Activated CD8-positive, alpha-beta T cell treated with anti-CD3 and anti-CD28 coated beads, Interleukin-2, amount 10 ng/mL, durations not matched to agents 7 days and 5 days (primary cell): Measurements from ENCODE around the gene ACKR1. TPM values are rescaled to one million over a fixed set of nuclear protein-coding genes. Genes with fewer than 3 reads are reported as not detected.

ENCODE experiments used
- ATAC-seq: fragments of 150-1000 bp; cut with Tn5 transposase; one replicate; pipeline ENCODE4 v1.10.0; 2021; ENCODE audit warnings: moderate library complexity
- CTCF ChIA-PET: fragments of 350-600 bp; sonication (Branson Sonifier 250); formaldehyde crosslinking; loops from one replicate; lab custom pipeline; 2021; ENCODE audit warnings: antibody characterized with exemption; lab: Charles Lee
- POLR2A ChIA-PET: fragments of 350-600 bp; sonication (Branson Sonifier 250); formaldehyde crosslinking; loops from one replicate; lab custom pipeline; 2021; ENCODE audit warnings: antibody characterized with exemption; lab: Charles Lee
- DNase-seq: peaks from one replicate; pipeline ENCODE4 v3.0.0-alpha.2; 2020
- H3K27ac Mint-ChIP-seq: one replicate; pipeline ENCODE4 v1.8.0; 2021; ENCODE audit warnings: mild to moderate bottlenecking, mixed read lengths
- H3K27me3 Mint-ChIP-seq: one replicate; pipeline ENCODE4 v1.8.0; 2021; ENCODE audit warnings: low read depth, mixed read lengths
- H3K36me3 Mint-ChIP-seq: one replicate; pipeline ENCODE4 v1.8.0; 2021; ENCODE audit warnings: low read depth, mixed read lengths
- H3K4me1 Mint-ChIP-seq: one replicate; pipeline ENCODE4 v1.8.0; 2021; ENCODE audit warnings: low read depth, mixed read lengths
- H3K4me3 Mint-ChIP-seq: one replicate; pipeline ENCODE4 v1.8.0; 2021; ENCODE audit warnings: mild to moderate bottlenecking, mixed read lengths
- H3K9me3 Mint-ChIP-seq: one replicate; pipeline ENCODE4 v1.8.0; 2022; ENCODE audit warnings: mixed read lengths; ENCODE audit not compliant: insufficient read depth
- total RNA-seq, 2 experiments: library from RNA; stranded (reverse); gene quantifications; one replicate each; pipeline ENCODE4 v1.2.3, GENCODE V29; 2021

The ACKR1 gene
- total RNA-seq, 2 experiments from 2014 or later: not detected

DNA sequence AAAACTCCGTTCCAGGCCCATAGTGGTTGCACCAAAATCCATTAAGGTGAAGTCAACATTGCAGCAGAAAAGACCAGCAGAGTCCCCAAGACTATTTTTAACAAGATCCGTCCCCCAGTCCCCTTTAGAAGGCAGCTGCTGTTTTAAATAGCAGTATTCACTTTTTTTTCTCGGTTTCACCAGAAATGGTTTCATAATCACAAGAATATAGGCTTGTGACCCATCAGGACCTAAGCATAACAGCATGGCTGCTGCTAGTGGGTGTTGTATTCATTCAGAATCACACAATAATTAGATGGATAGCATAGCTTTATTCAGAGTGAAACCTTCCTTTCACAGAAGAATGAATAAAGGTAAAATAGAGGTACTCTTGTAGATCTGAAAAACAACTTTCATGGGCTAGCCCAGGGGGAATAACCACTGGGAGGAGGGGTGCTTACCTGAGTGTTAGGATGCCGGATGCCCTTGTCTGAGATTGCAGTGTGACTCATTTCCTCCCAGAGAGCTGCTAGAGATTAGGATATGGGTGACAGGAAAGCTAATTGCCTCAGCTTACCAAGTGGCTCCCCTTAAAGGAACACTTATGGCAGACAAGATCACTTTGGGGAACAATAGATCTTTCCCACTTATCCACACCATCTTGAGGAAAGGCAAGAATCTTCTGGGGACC lies 35.0 kb downstream of the ACKR1 start:
- no peak overlapping the region for H3K27ac Mint-ChIP-seq
- H3K36me3 Mint-ChIP-seq: no peaks in the 10 kb centered on the region
- ATAC-seq (no peak), DNase-seq (no peak)
- ChIA-PET CTCF (no interaction called here), POLR2A (no interaction called here)
- peaks cover 3% of the 10 kb centered on the region for H3K4me1 Mint-ChIP-seq
- peaks cover 6% of the 10 kb centered on the region for H3K27me3 Mint-ChIP-seq
- H3K4me3 Mint-ChIP-seq: no peak overlapping the region
- no peaks in the 10 kb centered on the region for H3K9me3 Mint-ChIP-seq

GRCh38 chr1:159247266-159247665 lies 42.6 kb downstream of the ACKR1 start:
- DNase-seq (no peak), ATAC-seq (no peak)
- CTCF ChIA-PET: no interaction called here
- H3K4me3 Mint-ChIP-seq: no peak overlapping the region
- POLR2A ChIA-PET: no interaction called here
- no peaks in the 10 kb centered on the region for H3K4me1 Mint-ChIP-seq
- H3K9me3 Mint-ChIP-seq: no peaks in the 10 kb centered on the region
- no peaks in the 10 kb centered on the region for H3K36me3 Mint-ChIP-seq
- H3K27ac Mint-ChIP-seq: no peak overlapping the region
- H3K27me3 Mint-ChIP-seq: peaks cover 5% of the 10 kb centered on the region

- ATAC-seq (no peak), DNase-seq (no peak)
- no peaks in the 10 kb centered on the region for H3K4me1 Mint-ChIP-seq
- POLR2A ChIA-PET: no interaction called here
- H3K9me3 Mint-ChIP-seq: no peaks in the 10 kb centered on the region
- no peak overlapping the region for H3K27ac Mint-ChIP-seq
- CTCF ChIA-PET: no interaction called here
- H3K4me3 Mint-ChIP-seq: no peak overlapping the region
- peaks cover 5% of the 10 kb centered on the region for H3K27me3 Mint-ChIP-seq
- no peaks in the 10 kb centered on the region for H3K36me3 Mint-ChIP-seq
These were observed 43.6 kb downstream of the ACKR1 start for GRCh38 chr1:159248311-159248710.

- ATAC-seq (no peak), DNase-seq (no peak)
- H3K36me3 Mint-ChIP-seq: no peaks in the 10 kb centered on the region
- H3K4me3 Mint-ChIP-seq: no peak overlapping the region
- POLR2A ChIA-PET: no interaction called here
- CTCF ChIA-PET: no interaction called here
- peaks cover 2% of the 10 kb centered on the region for H3K27me3 Mint-ChIP-seq
- no peaks in the 10 kb centered on the region for H3K4me1 Mint-ChIP-seq
- no peak overlapping the region for H3K27ac Mint-ChIP-seq
- no peaks in the 10 kb centered on the region for H3K9me3 Mint-ChIP-seq
These were observed 46.1 kb downstream of the ACKR1 start for GRCh38 chr1:159250638-159251216.

Other genes with a start within 250 kb of the ACKR1 start
- 100 to 1,000 TPM; 308 to 314 TPM for gene IFI16, start 195.0 kb upstream of the ACKR1 start, total RNA-seq
- gene AIM2, start 128.1 kb upstream of the ACKR1 start, total RNA-seq: 1 to 10 TPM in 1 of 2 experiments, under 1 TPM in 1; 0.99 to 1.8 TPM
- gene CADM3, start 33.3 kb upstream of the ACKR1 start, total RNA-seq: not detected
- gene FCER1A, start 97.5 kb downstream of the ACKR1 start, total RNA-seq: not detected
- gene OR10J4, start 227.3 kb downstream of the ACKR1 start, total RNA-seq: not detected
- gene OR10J1, start 234.8 kb downstream of the ACKR1 start, total RNA-seq: not detected